Inferior parietal cortex (tissue), 1 donor: ENCODE results near the gene EMILIN2.

Source experiments
- DNase-seq: peaks from one replicate; pipeline ENCODE4 v3.0.0-alpha.2; 2016; ENCODE audit errors: extremely low spot score

The EMILIN2 gene

DNA sequence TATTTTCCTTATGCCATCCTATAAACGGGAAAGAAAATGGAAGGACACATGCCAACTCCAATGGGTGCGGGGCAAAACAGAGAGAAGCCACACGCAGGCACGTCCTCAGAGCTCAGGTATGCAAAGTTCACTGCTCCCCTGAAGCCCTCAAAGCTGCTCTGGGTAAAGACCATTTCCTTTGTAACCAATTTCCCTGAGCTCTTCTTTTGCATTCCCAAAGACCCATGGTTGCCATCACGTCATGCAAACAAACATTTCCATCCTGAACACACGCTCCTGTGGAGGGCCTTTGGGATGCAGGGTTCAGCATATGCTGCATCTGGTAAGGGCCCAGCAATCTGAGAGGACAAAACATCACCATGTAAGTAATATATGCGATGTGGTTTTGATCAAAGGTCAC, 69.4 kb downstream of the EMILIN2 start:
- no peak for DNase-seq

DNA sequence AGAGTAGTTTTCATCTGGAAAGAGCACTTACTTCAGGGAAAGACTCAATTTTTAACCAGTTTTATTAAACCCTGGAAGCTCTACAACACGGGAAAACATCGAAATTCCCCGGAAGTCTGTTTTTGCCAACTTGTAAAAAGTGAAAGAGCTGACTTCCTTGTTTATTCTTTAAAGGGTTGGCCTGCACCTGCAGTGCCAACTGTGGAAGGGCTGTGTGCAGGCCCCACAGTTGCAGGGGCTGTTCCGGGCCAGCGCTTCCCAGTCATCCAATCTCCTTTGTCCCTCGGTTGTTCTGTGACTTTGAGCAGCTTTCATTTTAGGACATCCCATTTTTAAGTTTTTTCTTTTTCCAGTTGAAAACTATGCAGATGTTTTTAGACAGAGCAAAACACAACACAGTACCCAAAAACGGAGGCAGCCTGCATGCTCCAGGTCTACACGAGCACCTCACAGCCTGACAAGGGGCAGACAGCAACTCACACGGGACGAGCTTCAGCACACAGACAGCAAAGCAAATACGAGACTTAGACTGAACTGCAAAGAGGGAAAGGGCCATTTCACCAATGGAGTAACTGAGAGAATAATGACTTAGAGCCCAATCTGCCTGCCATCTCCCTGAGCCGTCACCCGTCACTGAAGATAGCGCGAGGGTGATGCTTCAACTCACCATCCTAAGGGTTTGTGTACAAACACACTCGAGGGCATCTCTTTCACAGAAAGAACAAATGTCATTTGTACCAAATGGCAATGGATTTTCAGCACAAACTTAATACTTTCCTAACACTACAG, 70.6 kb downstream of the EMILIN2 start:
- DNase-seq = no peak

DNA sequence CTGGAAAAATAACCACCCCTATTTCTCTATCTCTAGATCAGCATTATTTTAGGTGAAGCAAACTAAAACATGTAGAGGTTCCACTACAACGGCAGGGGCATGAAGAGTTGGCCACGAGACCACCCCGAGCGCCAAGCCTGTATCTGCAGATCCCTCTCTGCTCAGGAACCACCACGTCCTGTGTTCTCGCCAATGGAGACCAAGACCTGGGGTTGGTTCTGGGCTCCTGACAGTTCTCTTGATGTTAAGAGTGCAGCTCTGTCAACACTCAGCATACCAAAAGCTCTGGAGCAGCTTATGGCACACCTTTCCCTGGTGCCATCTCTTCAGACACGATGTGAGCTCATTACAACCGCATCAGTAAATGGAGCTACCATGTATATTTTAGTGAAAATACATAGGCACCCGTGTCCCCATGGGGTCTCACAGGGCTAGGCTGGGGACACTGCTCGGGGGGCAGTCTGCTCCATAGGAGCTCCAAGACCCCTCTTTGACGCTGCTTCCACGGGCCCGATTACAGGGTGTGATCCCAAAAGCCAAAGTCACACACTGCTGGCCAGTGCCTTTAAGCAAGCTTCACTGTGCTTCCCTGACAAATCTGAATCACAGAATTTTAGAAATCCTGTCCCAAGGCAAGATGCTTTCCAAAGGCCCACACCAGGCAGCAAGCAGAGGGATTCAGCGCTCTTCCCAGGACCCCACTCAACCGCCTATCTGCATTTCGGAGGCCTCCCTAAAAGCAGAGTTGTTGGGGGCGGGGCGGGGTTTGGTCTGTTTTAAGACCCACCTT, 72.2 kb downstream of the EMILIN2 start:
- no peak for DNase-seq

DNA sequence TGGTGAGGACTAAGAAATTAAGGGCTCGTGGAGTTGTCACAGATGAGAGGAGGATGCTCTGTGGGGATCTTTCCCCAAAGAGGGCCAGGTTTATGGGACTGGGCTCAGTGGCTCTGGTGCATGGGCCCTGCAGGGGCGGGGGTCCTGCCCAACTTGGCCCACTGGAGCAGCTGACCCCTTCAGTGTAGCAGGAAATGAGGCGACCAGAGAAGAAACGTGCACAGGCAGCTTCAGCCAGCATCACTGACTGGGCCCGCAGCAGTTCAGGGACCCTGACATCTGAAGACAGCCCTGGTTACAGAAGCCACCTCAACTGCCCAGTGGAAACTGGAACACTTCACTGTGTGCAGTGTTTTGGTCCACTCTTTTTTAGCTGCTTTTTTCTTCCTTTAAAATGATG, 72.8 kb downstream of the EMILIN2 start:
- DNase-seq = no peak

DNA sequence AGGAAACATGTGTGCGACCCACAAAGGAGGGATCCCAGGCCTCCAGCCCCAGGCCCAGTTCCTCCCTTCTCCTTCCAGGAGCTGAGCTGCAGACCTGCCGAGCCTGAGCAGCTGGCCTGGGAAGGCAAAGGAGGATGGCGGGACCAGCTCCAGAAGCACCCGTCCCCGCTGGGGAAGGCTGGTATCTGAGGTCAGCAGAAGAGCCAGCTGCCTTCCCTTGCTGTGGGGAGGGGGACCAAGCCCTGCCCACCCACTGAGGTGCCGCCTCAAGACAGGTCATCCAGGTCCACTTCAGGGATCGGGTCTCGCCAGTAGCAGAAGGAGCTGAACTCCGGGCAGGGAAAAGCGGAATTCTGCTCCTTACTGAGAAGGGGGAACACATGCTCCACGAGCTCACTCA, 73.2 kb downstream of the EMILIN2 start:
- DNase-seq = no peak

DNA sequence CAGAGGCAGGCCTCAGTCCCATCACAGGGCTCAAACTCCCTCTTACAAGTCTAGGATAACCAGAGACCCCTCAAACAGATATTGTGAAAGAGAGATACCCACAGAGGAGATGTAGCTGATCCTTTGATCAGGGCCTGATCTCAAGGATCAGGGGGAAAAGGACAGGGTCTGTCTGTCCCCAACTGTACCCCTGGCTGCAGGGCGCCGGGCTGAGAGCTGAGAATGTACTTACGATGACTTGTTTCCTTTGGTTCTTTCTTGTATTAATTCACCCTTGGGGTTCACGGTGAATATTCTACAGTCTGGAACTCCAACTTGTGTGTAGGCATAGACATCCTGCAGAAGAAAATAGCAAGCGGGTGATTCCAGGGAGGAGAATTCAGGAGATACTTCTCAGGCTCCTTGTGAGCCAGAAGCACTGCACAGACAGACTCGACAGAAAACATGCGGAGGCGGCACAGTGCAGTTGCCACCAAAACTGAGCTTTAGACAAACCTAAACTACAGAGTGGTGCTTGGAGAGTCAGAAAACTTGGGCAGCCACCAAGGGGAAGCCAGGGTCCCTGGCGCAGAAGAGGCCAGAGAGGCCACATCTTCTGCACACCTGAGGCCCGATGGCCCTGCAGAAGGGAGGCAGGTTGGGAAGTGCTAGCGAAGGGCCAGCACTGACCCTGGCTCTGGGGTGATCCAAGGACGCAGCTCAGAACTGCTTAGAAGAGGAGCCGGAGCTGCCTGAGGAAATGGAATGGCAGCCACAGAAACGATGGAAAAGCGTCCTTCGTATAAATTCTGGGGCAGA, 73.9 kb downstream of the EMILIN2 start:
- DNase-seq = peak; percentile 24

DNA sequence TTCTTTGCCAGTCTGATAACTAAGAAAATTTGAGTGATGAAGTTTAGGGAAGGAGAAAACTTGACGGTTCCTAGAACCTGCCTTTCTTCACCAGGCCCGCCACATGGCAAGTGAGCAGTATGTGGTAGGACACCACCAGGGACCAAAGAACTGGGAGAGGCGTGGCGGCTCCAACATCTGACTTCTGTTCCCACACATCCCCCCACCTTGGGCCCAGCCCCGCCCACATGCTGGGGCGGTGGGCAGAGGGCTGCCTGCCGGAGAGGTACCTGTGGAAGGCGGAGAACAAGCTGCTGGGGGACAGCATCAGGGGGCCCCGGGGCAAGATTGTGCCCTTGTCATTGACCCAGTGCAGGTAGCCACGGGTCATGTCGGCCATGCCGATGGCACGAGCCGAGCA, 75.0 kb downstream of the EMILIN2 start:
- no peak for DNase-seq

DNA sequence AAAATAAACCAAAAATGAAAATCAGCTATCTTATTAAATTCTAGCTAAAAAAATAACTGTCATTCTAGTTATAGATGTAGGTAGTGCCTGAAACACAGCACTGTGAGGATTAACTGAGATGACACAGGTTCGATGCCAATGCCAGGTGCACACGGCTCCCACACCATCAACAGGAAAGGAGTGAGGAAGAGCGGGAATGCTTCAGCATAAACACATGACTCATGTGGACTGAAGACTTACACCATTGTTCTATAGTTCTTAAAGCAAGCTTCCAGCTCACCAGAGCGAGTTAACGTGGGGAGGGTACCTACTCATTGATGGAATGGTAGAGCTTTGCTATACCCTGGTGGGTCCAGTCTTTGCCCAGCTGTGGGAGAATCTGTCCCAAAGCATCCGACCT, 76.7 kb downstream of the EMILIN2 start:
- DNase-seq = no peak

DNA sequence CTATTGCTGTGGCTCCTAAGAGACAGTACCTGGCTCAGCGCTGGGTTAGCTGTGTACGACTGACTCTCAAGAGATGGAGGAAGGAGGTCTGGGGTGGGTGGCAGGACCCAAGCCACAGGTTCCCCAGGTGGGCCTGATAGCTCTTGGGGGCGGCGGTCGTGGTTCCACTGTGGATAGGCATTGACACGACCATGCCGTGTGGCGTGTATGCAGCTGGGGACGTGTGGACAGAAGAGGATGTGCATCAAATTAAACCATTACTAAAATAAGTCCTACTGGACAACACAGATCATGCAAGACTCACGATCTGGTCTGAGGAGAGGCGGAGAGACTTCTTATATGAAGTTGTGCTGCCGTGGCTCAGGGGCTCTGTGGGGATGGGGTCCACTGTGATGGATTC, 78.1 kb downstream of the EMILIN2 start:
- DNase-seq = no peak

DNA sequence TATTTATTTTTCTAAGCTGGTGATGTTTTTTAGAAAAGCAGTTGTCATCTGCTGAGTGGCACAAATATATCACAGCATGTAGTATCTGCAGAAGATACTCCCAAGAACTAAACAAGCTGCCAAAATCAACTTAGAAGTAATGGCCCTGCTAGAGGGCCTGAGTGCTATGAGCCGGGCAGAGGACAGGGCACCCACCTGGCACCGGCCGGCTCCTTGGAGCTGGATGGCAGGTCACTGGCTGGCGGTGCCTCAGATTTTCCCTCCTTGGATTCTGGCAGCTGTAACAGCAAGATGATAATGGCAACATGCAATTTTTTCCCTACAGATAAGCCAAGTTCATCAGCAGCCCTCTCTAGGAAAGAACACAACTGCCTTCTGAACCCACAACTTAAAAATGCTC, 79.7 kb downstream of the EMILIN2 start:
- DNase-seq = no peak

DNA sequence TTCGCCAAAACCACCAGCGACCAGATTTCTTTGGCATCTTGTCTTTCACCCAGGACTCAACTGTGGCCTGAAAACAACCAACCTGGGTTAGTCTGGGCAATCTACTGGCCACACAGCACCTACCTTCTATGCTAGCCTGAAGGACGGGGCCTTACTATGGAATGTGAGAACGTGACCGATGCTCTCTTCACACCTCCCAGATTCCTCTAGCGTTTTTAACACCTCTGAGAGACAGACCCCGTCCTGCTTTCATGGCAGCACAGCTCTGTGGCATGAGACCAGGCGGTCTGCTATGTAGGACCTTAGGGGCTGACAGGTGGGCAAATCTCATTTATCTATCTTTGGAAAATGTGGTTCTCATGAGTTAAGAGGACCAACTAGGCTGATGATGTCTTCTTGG, 80.9 kb downstream of the EMILIN2 start:
- DNase-seq = no peak

DNA sequence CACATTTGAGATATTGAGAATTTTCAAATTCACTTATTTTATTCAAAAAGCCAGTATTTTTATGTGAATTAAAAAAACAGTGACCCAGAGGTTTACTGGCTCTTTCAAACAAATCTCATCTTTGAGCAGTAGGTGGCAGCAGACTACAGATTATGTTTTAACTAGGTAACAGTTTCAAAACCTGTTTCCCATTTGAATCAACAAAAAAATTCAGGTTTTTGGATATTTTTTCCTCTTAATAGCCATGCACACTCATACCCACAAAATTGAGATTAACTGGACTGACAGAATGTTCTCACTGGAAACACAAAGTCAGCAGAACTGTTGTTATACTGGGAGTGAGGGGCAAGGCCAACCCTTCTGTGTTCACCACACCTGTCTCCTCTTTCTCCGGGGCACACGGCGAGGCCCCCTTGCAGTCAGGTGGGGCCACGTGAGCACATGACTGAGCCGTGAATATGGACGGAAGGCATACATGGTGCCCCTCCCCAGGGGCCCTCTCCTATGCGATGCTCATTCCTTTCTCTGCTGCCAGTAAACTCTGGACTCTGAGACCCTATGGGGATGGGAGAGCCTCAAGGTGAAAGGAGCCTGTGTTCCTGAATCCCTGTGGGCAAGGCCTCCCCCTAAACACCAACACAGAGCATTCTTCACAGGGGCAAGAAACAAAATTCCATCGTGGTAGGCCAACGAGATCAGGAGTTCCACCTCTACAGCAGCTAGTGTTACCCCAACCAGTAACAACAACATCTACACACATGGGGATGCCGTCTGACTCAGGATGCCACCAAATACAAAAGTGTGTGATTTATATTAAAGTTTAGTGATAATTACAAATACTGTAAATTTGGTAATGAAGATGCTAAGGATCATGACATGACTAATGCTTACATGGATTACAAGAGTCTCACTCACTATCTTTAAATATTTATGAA, 85.7 kb downstream of the EMILIN2 start:
- DNase-seq = peak; percentile 92

DNA sequence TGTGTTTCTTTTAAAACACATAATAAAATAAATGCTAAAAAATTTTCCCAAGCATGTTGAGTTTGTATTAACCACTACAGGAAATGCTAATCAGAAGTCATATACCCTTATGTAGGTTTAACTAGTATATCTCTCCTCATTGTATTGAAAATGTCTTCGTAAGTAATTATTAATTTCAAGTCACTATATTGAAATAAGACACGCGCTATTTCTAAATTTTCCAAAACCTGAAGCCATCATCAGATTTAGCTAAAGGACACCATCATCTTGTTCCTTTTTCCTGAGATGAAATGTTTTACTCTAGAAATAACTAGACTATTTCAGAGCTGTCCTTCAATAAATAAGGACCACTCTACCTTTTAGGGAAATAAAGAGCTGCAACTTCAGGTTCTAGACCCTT, 87.2 kb downstream of the EMILIN2 start:
- DNase-seq = no peak

DNA sequence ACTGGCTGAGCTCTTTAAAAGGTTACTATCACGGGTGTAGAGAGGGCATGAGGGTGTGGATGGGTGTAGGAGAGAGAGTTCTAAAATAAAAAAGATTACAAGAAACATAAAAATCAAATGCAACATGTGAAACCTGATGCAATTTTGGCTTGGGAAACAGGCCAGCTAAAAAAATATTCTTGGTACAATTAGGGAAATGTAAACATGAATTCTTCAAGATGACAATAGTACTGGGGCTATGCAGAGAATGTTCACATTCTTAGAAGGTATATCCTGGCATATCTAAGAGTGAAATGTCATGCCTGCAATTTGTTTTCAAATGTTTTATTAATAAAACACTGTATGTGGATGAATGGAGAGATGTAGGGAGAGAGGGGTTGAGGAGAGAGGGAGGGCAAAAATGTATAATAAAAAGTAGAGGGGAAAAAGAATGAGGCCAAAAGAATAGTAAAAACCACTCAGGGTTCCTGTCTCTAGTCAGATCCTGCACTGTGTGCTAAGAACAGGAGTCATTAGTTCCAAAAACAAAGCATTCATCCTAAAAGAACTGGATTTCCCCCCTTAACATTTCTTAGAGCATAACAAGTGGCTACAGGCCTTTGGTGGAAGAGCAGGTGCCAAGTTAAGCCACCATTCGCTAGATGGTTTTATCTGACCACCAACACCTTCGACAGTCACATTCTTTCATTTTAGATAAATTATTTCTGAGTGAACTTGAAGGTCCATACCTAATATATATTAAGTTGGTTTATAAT, 88.8 kb downstream of the EMILIN2 start:
- DNase-seq = no peak

DNA sequence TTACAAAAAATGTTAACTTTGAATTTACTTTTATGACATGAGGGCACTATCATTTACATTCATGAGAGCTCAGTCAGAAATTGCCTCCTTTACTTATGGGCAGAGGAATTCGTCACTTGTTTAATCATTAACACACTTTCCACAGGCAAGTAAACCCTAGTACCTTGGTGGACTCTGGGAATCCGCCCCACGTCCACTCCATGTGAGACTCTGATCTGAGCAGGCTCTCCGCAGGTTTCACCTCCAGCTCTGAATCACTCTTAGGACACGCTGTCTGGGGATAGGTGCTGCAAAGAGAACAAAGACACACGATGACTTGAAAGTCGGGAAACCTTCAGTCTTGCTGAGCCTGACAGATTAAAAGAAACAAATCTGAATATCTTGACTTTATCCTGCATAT, 92.5 kb downstream of the EMILIN2 start:
- no peak for DNase-seq

DNA sequence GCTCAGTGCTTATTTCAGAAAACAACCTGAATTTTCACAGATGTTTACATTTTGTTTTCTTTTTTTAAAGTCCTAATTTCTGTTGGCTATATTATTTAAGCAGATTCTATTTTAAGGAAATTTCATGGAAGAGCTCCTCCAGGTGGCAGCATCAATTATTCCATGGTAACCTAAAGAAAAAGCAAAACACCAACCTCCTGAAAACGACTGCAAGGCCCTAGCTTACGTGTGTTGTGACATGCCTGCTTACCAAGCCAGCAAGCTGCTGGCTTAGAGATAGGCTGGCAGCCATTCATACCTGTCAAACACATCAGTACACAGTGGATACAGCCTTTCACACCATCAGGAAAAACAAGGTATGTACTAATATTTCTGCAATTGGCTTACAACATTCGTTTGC, 101.2 kb downstream of the EMILIN2 start:
- DNase-seq = no peak

DNA sequence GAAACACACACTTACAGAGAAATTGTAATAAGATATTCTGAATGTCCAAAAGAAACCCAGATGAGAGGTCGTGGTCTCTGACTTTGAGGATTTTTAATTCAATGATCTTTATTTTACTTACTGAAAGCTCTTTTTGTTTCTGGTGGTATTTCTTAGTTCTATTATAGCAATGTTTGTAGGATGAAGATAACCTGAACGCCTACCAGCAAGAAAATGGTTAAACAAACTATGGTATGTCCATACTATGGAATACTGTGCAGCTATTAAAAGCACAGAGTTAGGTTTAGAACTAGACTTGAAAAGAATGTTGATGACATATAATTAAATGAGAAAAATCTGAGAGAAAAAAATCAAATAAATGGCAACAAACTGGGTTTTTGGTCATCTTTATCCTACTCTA, 105.8 kb downstream of the EMILIN2 start:
- no peak for DNase-seq

DNA sequence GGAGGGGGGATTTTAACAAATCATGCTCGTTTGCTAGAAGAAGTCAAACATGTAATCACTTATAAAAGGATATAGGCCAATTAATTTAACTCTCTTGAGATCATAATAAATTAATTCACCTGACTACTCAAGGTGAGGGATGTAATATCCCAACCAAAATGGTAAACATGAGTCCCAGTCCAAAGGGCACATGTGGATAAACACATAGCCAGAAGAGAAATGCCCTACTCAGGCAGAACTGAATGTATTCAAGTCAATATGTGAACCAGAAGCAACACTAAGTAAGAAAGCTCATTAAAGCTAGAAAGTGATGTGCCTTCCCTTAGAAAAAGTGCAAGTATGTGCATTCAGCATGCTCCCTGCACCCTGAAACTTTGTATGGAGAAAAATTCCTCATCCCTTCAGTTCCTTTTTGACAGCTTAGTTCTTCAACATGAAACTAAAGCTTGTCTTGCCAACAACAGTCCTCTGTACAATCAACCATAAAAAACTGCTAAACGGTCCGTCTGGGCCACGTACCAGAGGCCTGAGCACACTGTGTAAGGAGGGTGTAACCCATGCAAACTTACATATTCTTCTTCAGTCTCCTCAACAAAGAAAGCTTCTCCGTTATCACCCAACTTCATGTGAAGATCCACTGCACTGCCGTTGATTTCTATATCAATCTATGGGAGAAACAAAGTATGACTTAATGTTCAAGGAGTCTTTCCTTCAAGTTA, 107.3 kb downstream of the EMILIN2 start:
- no peak for DNase-seq

DNA sequence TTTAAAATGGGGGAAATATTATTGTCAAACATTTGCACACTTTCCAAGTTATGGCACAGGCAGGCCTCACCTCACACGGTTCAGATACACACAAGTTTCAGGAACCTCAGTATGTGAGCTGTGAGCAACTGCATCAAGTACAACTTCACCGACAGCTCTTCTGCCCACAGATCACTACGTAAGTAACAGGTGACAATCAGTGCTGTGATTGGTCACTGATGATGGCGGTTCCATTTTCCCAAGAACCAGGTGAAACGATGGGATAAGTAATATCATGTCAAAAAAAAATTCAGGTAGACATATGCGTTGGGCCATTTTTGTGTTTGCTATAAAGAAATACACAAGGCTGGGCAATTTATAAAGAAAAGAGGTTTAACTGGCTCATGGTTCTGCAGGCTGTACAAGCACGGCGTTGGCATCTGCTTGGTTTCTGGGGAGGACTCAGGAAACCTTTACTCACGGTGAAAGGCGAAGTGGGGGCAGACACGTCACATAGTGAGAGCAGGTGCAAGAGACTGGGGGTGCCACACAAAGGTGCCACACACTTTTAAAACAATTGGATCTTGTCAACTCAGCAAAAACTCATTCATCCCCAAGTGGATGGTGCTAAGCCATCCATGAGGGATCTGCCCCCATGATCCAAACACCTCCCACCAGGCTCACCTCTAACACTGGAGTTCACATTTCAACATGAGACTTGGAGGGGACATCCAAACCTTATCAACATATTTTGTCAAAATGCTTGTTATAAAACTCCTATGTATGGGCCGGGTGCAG, 108.3 kb downstream of the EMILIN2 start:
- no peak for DNase-seq
